Cortex of kidney (tissue), 1 donor: ENCODE measurements around the gene ABHD17A.

Experiments
- DNase-seq: peaks from one replicate; lab custom pipeline; 2025; lab: John Stamatoyannopoulos, UW

Gene ABHD17A

GRCh38 chr19:1839658-1840540, 45.4 kb downstream of the ABHD17A start:
- no peak for DNase-seq

DNA sequence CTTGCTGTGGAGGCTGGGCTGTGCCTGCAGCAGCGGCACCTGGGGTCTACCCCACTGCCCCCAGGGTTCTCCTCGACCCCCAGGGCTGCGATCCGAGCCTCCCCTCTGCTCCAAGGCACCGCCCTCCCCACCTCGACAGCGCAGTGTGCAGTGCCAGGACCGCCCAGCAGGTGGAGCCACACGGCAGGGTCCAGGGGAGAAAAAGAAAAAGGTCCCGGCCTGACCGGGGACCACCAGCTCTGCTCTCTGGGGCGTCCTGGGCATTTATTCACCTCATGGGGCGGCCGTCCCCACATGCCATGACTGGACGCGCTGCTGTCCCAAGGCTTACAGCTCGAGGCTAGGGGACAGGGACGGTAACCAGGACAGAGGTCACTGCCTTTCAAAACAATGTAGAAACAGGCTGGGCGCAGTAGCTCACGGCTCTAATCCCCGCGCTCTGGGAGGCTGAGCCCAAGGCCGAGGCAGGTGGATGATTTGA, 47.6 kb downstream of the ABHD17A start:
- no peak for DNase-seq

DNA sequence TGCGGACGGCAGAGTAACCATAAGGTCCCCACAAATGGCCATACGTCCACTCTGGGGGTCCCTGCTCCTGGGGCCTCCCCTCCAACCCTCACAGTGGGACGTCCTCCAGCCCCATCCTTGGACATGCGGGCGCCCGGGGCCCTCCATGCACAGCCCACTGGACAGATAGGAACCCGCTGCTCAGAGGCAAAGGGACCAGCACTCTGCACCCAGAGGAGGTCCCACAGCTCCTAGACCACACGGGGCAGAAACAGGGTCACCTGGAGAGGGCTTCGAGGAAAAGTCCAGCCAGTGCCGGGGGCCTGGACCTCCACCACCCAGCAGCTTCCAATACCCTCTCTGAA, 48.1 kb downstream of the ABHD17A start:
- DNase-seq: no peak

DNA sequence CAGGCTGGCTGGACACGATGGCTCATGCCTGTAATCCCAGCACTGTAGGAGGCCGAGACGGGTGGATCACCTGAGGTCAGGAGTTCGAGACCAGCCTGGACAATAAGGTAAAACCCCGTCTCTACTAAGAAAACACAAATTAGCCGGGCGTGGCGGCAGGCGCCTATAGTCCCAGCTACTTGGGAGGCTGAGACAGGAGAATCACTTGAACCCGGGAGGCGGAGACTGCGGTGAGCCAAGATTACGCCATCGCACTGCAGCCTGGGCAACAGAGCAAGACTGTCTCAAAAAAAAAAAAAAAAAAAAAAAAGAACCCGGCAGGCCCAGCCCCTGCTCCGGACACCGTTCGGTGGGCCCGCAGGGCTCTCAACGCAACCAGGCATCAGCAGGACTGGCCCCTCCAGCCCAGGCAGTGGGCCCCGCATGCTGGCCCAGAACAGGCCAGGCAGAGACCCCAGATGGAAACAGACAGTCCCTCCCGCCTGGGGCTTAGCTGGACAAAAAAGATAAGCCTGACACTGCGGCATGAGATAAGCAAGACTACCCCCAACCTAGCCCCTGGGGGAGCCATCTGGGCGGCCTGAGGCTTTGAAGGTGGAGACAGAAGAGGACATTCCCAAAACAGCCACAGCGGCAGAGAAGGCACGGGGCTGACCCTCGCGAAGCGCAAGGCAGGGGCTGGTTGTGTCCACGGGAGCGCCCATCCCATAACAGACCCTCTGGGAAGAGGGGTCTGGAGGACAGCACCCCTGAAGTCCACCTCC, 48.7 kb downstream of the ABHD17A start:
- DNase-seq: no peak

DNA sequence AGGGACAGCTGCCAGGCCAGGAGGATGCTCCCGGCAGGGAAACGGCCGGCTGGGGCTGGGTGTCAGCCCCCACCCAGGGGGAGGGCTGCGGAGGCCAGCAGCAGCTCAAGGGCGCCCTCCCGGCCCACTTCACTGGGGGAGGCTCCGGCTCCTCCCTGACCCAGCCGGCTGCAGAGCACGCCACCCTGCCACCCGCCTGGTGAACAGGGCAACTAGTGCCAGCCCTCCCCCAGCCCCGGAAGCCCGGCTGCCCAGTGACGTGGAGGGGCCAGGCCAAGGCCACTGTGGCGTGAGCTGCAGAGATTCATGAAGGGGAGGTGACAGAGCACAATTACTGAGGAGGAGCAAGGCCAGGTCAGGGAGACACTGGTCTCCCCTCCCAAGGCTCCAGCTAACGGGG, 51.8 kb downstream of the ABHD17A start:
- no peak for DNase-seq

DNA sequence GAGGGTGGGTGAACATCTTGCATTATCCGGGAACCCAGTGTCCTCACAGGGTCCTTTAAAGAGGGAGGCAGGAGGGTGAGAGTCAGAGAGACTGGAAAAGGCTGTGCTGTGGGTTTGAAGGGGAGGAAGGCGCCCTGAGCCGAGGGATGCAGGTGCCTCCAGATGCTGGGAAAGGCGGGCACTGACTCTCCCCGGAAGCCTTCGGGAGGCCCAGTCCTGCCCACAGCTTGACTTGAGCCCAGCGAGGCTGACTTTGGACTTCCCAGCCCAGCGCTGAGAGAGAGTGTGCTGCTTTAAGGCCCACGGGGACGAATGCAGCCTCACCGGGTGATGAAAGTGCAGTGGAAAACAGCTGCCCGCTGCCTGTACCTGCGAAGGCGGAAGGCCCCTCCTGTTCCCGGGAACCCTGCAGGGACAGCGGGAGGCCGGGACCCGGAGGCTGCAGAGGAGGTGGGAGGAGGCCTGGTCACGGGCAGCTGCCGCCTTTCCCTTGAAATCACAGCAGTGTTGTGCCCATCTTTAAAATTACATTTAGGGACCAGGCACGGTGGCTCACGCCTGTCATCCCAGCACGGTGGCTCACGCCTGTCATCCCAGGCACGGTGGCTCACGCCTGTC, 53.1 kb downstream of the ABHD17A start:
- no peak for DNase-seq

GRCh38 chr19:1830978-1831377, 54.3 kb downstream of the ABHD17A start:
- no peak for DNase-seq

DNA sequence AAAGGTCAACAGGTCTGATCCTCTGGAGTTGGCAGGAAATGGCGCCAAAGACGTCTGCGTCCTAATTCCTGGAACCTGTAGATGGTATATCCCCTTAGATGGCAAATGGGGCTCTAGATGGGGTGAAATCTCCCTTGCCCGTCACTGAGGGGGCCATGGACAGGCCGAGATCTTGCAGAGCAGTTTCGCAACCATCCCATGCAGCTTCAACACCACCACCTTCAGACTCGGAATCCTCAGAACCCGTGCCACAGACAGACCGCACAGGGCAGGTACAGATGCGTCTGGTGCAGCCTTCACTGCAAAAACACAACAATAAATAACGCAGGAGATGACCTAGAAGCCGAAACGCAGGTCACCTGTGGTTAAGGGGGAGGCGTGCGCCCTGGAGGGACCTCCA, 54.7 kb downstream of the ABHD17A start:
- DNase-seq: no peak

- no peak for DNase-seq
Observed at GRCh38 chr19:1829958-1830357, 55.3 kb downstream of the ABHD17A start.

- DNase-seq: no peak
Observed at GRCh38 chr19:1828279-1829238, 56.7 kb downstream of the ABHD17A start.

- DNase-seq: no peak
Observed at GRCh38 chr19:1827566-1828278, 57.6 kb downstream of the ABHD17A start.
